GM19397 (cell line): Measurements from ENCODE around the gene EXOG.
A peak's percentile ranks its signal among the peaks of the same experiment; 100 is the strongest.

Source experiments
- ATAC-seq: cut with Tn5 transposase; IDR thresholded peaks from one replicate; pipeline ENCODE4 v1.9.1; 2021; ENCODE audit warnings: mild to moderate bottlenecking, moderate library complexity; ENCODE audit not compliant: unreplicated experiment

The EXOG gene

GRCh38 chr3:38507120-38507519, 11.0 kb downstream of the EXOG start:
- ATAC-seq: peak; percentile 86

GRCh38 chr3:38509732-38510131, 13.6 kb downstream of the EXOG start:
- ATAC-seq: no peak

GRCh38 chr3:38510631-38511030, 14.5 kb downstream of the EXOG start:
- ATAC-seq: no peak

GRCh38 chr3:38511546-38511945, 15.4 kb downstream of the EXOG start:
- ATAC-seq: no peak

GRCh38 chr3:38515367-38515766, 19.2 kb downstream of the EXOG start:
- ATAC-seq: no peak

GRCh38 chr3:38516669-38517068, 20.5 kb downstream of the EXOG start:
- ATAC-seq: no peak

GRCh38 chr3:38519000-38519399, 22.9 kb downstream of the EXOG start:
- no peak for ATAC-seq

- no peak for ATAC-seq
Measured at GRCh38 chr3:38519651-38520050, 23.5 kb downstream of the EXOG start.

GRCh38 chr3:38521391-38521987, 25.3 kb downstream of the EXOG start:
- ATAC-seq: peak; percentile 57

- no peak for ATAC-seq
Measured at GRCh38 chr3:38522002-38522401, 25.9 kb downstream of the EXOG start.

- no peak for ATAC-seq
Measured at GRCh38 chr3:38524141-38524739, 28.1 kb downstream of the EXOG start.

GRCh38 chr3:38526792-38527191, 30.7 kb downstream of the EXOG start:
- no peak for ATAC-seq

GRCh38 chr3:38528457-38528856, 32.3 kb downstream of the EXOG start:
- no peak for ATAC-seq

GRCh38 chr3:38532529-38532928, 36.4 kb downstream of the EXOG start:
- no peak for ATAC-seq

GRCh38 chr3:38533285-38533976, 37.3 kb downstream of the EXOG start:
- no peak for ATAC-seq

GRCh38 chr3:38534180-38534579, 38.0 kb downstream of the EXOG start:
- no peak for ATAC-seq

GRCh38 chr3:38534604-38535003, 38.5 kb downstream of the EXOG start:
- no peak for ATAC-seq

- no peak for ATAC-seq
Measured at GRCh38 chr3:38536671-38537070, 40.5 kb downstream of the EXOG start.

GRCh38 chr3:38538773-38539353, 42.7 kb downstream of the EXOG start:
- ATAC-seq: no peak

- ATAC-seq: no peak
Measured at GRCh38 chr3:38541806-38542205, 45.7 kb downstream of the EXOG start.

GRCh38 chr3:38542401-38543298, 46.5 kb downstream of the EXOG start:
- no peak for ATAC-seq
